GM12878 (cell line): ENCODE results near the gene SPRED2.
A peak's percentile ranks its signal among the peaks of the same experiment; 100 is the strongest.

ENCODE experiments used
- CBX5 ChIP-seq: sonication (generic); IDR thresholded peaks from 2 replicates; pipeline ENCODE4 v1.6.1; 2016; ENCODE audit warnings: low read depth, moderate library complexity, mild to moderate bottlenecking, inconsistent platforms
- CREB1 ChIP-seq: IDR thresholded peaks from 2 replicates; pipeline ENCODE4 v1.6.1; 2012; ENCODE audit warnings: low read depth, mild to moderate bottlenecking, inconsistent platforms
- EP300 ChIP-seq, 2 experiments: fragments of 150-350 bp in 1 of 2; IDR thresholded peaks; 2 replicates each; pipeline ENCODE4 v1.6.1; 2011 to 2012; ENCODE audit warnings: low read depth in 2 of 2, low read length in 2 of 2, borderline replicate concordance in 1 of 2, improper control_type of control experiment in 1 of 2, inconsistent platforms in 1 of 2; ENCODE audit not compliant: control insufficient read depth in 1 of 2
- MTA3 ChIP-seq: IDR thresholded peaks from 2 replicates; pipeline ENCODE4 v1.6.1; 2012; ENCODE audit warnings: low read length, inconsistent platforms, borderline replicate concordance
- POLR2A ChIP-seq: IDR thresholded peaks from 2 replicates; pipeline ENCODE4 v1.6.1; 2011; ENCODE audit warnings: low read depth, mild to moderate bottlenecking, low read length
- POLR2AphosphoS5 ChIP-seq: IDR thresholded peaks from 2 replicates; pipeline ENCODE4 v1.6.1; 2011; ENCODE audit warnings: mild to moderate bottlenecking, low read length, inconsistent platforms
- RAD21 ChIP-seq: IDR thresholded peaks from 2 replicates; pipeline ENCODE4 v1.6.1; 2011; ENCODE audit warnings: mild to moderate bottlenecking, low read depth, low read length, moderate library complexity; ENCODE audit not compliant: insufficient read depth
- SIN3A ChIP-seq: IDR thresholded peaks from 2 replicates; pipeline ENCODE4 v1.6.1; 2012; ENCODE audit warnings: low read depth, low read length, improper control_type of control experiment
- STAT3 ChIP-seq: IDR thresholded peaks from 2 replicates; pipeline ENCODE4 v1.6.1; 2011; ENCODE audit warnings: low read depth, low read length, improper control_type of control experiment
- TF ChIP-seq, protein P1 (sequence below): fragments of 450-650 bp; IDR thresholded peaks from 2 replicates; pipeline ENCODE4 v1.6.1; 2017; ENCODE audit warnings: mild to moderate bottlenecking, moderate library complexity
- TF ChIP-seq, protein P2 (sequence below), 3 experiments: IDR thresholded peaks in 2 of 3; conservative IDR thresholded peaks in 1 of 3; 2 replicates each; pipeline ENCODE4 v1.5.1; 2011; ENCODE audit warnings: low read depth in 3 of 3, low read length in 3 of 3, mild to moderate bottlenecking in 3 of 3, control low read depth in 2 of 3, moderate library complexity in 2 of 3, inconsistent platforms in 1 of 3, mixed read lengths in 1 of 3; ENCODE audit not compliant: control insufficient read depth in 2 of 3, insufficient read depth in 1 of 3; ENCODE audit errors: extremely low read depth in 1 of 3
- TF ChIP-seq, protein P3 (sequence below): IDR thresholded peaks from 2 replicates; pipeline ENCODE4 v1.6.1; 2012; ENCODE audit warnings: low read depth, low read length, improper control_type of control experiment
- TF ChIP-seq, protein P4 (sequence below): IDR thresholded peaks from 2 replicates; pipeline ENCODE4 v1.6.1; 2012; ENCODE audit warnings: mild to moderate bottlenecking, low read depth, low read length
- TF ChIP-seq, protein P5 (sequence below): fragments of 450-650 bp; IDR thresholded peaks from 2 replicates; pipeline ENCODE4 v1.6.1; 2014; ENCODE audit warnings: mild to moderate bottlenecking

DNA sequence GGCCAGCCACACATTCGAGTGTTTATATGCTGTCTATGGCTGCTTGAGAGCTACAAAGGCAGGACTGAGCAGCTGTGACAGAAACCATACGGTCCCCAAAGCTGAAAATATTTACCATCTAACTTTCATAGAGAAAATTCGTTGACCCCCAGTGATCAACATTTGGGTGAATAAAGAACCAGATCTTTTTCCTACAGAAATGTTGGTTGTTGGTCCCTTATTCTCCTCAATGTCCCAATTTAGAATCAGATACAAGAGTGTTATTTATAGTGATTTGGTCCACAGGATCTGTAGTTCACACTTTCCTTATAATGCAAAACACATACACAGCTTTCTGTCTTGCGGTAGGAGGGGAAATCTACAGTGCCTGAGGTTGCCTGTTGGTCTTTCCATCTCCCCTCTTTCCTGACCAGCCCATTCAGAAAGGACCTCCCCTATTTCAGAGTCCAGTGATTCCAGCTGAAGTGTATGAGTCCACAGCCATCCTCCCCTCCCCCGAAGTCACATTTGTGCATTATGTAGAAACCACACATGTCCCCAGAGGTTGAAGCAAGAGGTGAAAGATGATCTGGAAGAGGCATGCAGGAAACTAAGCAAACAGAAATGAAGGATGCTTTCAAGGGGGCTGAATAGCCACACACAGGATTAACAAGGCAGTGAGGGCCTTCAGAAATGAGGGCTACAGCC lies 61.9 kb downstream of the SPRED2 start:
- TF ChIP-seq, protein P1, sequence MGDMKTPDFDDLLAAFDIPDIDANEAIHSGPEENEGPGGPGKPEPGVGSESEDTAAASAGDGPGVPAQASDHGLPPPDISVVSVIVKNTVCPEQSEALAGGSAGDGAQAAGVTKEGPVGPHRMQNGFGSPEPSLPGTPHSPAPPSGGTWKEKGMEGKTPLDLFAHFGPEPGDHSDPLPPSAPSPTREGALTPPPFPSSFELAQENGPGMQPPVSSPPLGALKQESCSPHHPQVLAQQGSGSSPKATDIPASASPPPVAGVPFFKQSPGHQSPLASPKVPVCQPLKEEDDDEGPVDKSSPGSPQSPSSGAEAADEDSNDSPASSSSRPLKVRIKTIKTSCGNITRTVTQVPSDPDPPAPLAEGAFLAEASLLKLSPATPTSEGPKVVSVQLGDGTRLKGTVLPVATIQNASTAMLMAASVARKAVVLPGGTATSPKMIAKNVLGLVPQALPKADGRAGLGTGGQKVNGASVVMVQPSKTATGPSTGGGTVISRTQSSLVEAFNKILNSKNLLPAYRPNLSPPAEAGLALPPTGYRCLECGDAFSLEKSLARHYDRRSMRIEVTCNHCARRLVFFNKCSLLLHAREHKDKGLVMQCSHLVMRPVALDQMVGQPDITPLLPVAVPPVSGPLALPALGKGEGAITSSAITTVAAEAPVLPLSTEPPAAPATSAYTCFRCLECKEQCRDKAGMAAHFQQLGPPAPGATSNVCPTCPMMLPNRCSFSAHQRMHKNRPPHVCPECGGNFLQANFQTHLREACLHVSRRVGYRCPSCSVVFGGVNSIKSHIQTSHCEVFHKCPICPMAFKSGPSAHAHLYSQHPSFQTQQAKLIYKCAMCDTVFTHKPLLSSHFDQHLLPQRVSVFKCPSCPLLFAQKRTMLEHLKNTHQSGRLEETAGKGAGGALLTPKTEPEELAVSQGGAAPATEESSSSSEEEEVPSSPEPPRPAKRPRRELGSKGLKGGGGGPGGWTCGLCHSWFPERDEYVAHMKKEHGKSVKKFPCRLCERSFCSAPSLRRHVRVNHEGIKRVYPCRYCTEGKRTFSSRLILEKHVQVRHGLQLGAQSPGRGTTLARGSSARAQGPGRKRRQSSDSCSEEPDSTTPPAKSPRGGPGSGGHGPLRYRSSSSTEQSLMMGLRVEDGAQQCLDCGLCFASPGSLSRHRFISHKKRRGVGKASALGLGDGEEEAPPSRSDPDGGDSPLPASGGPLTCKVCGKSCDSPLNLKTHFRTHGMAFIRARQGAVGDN: no peak
- TF ChIP-seq, protein P2, sequence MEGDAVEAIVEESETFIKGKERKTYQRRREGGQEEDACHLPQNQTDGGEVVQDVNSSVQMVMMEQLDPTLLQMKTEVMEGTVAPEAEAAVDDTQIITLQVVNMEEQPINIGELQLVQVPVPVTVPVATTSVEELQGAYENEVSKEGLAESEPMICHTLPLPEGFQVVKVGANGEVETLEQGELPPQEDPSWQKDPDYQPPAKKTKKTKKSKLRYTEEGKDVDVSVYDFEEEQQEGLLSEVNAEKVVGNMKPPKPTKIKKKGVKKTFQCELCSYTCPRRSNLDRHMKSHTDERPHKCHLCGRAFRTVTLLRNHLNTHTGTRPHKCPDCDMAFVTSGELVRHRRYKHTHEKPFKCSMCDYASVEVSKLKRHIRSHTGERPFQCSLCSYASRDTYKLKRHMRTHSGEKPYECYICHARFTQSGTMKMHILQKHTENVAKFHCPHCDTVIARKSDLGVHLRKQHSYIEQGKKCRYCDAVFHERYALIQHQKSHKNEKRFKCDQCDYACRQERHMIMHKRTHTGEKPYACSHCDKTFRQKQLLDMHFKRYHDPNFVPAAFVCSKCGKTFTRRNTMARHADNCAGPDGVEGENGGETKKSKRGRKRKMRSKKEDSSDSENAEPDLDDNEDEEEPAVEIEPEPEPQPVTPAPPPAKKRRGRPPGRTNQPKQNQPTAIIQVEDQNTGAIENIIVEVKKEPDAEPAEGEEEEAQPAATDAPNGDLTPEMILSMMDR (IDR thresholded peaks at IDR 0.05 in 2 of 3, conservative IDR thresholded peaks at IDR 0.05 in 1 of 3; ENCODE audit: control insufficient read depth in 2 of 3, extremely low read depth in 1 of 3, insufficient read depth in 1 of 3, low read depth in 3 of 3, low read length in 3 of 3): no peak
- TF ChIP-seq EP300 (IDR thresholded peaks at IDR 0.05; ENCODE audit: borderline replicate concordance in 1 of 2, control insufficient read depth in 1 of 2, low read depth in 2 of 2, low read length in 2 of 2) (0 out of 4 replicates have a peak, but pooled peaks of 1 of the 2 experiments have one; percentile 31), SIN3A (no peak), RAD21 (no peak), POLR2AphosphoS5 (no peak), POLR2A (no peak), MTA3 (no peak), CREB1 (0 out of 2 replicates have a peak, but pooled peaks have one; percentile 16), CBX5 (no peak), STAT3 (no peak)
- TF ChIP-seq, protein P3, sequence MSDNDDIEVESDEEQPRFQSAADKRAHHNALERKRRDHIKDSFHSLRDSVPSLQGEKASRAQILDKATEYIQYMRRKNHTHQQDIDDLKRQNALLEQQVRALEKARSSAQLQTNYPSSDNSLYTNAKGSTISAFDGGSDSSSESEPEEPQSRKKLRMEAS: no peak
- TF ChIP-seq, protein P4, sequence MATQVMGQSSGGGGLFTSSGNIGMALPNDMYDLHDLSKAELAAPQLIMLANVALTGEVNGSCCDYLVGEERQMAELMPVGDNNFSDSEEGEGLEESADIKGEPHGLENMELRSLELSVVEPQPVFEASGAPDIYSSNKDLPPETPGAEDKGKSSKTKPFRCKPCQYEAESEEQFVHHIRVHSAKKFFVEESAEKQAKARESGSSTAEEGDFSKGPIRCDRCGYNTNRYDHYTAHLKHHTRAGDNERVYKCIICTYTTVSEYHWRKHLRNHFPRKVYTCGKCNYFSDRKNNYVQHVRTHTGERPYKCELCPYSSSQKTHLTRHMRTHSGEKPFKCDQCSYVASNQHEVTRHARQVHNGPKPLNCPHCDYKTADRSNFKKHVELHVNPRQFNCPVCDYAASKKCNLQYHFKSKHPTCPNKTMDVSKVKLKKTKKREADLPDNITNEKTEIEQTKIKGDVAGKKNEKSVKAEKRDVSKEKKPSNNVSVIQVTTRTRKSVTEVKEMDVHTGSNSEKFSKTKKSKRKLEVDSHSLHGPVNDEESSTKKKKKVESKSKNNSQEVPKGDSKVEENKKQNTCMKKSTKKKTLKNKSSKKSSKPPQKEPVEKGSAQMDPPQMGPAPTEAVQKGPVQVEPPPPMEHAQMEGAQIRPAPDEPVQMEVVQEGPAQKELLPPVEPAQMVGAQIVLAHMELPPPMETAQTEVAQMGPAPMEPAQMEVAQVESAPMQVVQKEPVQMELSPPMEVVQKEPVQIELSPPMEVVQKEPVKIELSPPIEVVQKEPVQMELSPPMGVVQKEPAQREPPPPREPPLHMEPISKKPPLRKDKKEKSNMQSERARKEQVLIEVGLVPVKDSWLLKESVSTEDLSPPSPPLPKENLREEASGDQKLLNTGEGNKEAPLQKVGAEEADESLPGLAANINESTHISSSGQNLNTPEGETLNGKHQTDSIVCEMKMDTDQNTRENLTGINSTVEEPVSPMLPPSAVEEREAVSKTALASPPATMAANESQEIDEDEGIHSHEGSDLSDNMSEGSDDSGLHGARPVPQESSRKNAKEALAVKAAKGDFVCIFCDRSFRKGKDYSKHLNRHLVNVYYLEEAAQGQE: no peak
- TF ChIP-seq, protein P5, sequence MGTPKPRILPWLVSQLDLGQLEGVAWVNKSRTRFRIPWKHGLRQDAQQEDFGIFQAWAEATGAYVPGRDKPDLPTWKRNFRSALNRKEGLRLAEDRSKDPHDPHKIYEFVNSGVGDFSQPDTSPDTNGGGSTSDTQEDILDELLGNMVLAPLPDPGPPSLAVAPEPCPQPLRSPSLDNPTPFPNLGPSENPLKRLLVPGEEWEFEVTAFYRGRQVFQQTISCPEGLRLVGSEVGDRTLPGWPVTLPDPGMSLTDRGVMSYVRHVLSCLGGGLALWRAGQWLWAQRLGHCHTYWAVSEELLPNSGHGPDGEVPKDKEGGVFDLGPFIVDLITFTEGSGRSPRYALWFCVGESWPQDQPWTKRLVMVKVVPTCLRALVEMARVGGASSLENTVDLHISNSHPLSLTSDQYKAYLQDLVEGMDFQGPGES: no peak
